Ishikawa (cell line): Measurements from ENCODE around the gene PLA2G15.

ENCODE experiments used
- CEBPB ChIP-seq: IDR thresholded peaks from 2 replicates; pipeline ENCODE4 v1.6.1; 2012
- CREB1 ChIP-seq: IDR thresholded peaks from 2 replicates; pipeline ENCODE4 v1.6.1; 2012; ENCODE audit warnings: low read depth
- EGR1 ChIP-seq: IDR thresholded peaks from 2 replicates; pipeline ENCODE4 v1.6.1; 2012
- EP300 ChIP-seq: IDR thresholded peaks from 2 replicates; pipeline ENCODE4 v1.6.1; 2012; ENCODE audit warnings: borderline replicate concordance
- FOXM1 ChIP-seq: IDR thresholded peaks from 2 replicates; pipeline ENCODE4 v1.6.1; 2012; ENCODE audit warnings: low read depth, borderline replicate concordance
- MAX ChIP-seq: IDR thresholded peaks from 2 replicates; pipeline ENCODE4 v1.6.1; 2012
- NFIC ChIP-seq: IDR thresholded peaks from 2 replicates; pipeline ENCODE4 v1.6.1; 2012
- RAD21 ChIP-seq: IDR thresholded peaks from 2 replicates; pipeline ENCODE4 v1.6.1; 2012; ENCODE audit warnings: low read depth
- TAF1 ChIP-seq: IDR thresholded peaks from 2 replicates; pipeline ENCODE4 v1.6.1; 2012; ENCODE audit warnings: low read depth, mild to moderate bottlenecking
- TCF12 ChIP-seq: IDR thresholded peaks from 2 replicates; pipeline ENCODE4 v1.6.1; 2012; ENCODE audit warnings: low read depth
- TEAD4 ChIP-seq: IDR thresholded peaks from 2 replicates; pipeline ENCODE4 v1.6.1; 2012
- YY1 ChIP-seq: IDR thresholded peaks from 2 replicates; pipeline ENCODE4 v1.6.1; 2012; ENCODE audit warnings: low read depth
- ZBTB7A ChIP-seq: IDR thresholded peaks from 2 replicates; pipeline ENCODE4 v1.6.1; 2012; ENCODE audit warnings: low read depth
- TF ChIP-seq, protein P1 (sequence below): IDR thresholded peaks from 2 replicates; pipeline ENCODE4 v1.6.1; 2012
- TF ChIP-seq, protein P2 (sequence below): IDR thresholded peaks from 2 replicates; pipeline ENCODE4 v1.6.1; 2012; ENCODE audit warnings: low read depth, mild to moderate bottlenecking

PLA2G15 gene

GRCh38 chr16:68235108-68235886, 9.9 kb upstream of the PLA2G15 start:
- peak; percentile 17; the same call in 1 of the 2 replicates for TF ChIP-seq TCF12
- no peak for TF ChIP-seq NFIC
- TF ChIP-seq MAX: peak; percentile 84
- no peak for TF ChIP-seq CEBPB
- TF ChIP-seq EGR1: peak; percentile 46; the same call in 1 of the 2 replicates
- TF ChIP-seq ZBTB7A: peak; percentile 28
- TF ChIP-seq CREB1: no peak
- TF ChIP-seq TAF1: no peak

GRCh38 chr16:68235887-68236136, 9.4 kb upstream of the PLA2G15 start, which contains the start of gene ESRP2:
TSS of gene ESRP2 (minus strand) at chr16:68236127. CDS start at chr16:68236045, 82 bp downstream.
- TF ChIP-seq, protein P1, sequence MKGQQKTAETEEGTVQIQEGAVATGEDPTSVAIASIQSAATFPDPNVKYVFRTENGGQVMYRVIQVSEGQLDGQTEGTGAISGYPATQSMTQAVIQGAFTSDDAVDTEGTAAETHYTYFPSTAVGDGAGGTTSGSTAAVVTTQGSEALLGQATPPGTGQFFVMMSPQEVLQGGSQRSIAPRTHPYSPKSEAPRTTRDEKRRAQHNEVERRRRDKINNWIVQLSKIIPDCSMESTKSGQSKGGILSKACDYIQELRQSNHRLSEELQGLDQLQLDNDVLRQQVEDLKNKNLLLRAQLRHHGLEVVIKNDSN: no peak
- TF ChIP-seq ZBTB7A (peak; percentile 35; the same call in 1 of the 2 replicates), YY1 (no peak), EGR1 (no peak), EP300 (no peak)
- TF ChIP-seq, protein P2, sequence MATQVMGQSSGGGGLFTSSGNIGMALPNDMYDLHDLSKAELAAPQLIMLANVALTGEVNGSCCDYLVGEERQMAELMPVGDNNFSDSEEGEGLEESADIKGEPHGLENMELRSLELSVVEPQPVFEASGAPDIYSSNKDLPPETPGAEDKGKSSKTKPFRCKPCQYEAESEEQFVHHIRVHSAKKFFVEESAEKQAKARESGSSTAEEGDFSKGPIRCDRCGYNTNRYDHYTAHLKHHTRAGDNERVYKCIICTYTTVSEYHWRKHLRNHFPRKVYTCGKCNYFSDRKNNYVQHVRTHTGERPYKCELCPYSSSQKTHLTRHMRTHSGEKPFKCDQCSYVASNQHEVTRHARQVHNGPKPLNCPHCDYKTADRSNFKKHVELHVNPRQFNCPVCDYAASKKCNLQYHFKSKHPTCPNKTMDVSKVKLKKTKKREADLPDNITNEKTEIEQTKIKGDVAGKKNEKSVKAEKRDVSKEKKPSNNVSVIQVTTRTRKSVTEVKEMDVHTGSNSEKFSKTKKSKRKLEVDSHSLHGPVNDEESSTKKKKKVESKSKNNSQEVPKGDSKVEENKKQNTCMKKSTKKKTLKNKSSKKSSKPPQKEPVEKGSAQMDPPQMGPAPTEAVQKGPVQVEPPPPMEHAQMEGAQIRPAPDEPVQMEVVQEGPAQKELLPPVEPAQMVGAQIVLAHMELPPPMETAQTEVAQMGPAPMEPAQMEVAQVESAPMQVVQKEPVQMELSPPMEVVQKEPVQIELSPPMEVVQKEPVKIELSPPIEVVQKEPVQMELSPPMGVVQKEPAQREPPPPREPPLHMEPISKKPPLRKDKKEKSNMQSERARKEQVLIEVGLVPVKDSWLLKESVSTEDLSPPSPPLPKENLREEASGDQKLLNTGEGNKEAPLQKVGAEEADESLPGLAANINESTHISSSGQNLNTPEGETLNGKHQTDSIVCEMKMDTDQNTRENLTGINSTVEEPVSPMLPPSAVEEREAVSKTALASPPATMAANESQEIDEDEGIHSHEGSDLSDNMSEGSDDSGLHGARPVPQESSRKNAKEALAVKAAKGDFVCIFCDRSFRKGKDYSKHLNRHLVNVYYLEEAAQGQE: no peak

- TF ChIP-seq, protein P1: peak; percentile 96
- no peak for TF ChIP-seq FOXM1
- no peak for TF ChIP-seq CEBPB
- TF ChIP-seq, protein P2: no peak
- no peak for TF ChIP-seq ZBTB7A
- TF ChIP-seq EP300: no peak
- no peak; the same call in 1 of the 2 replicates for TF ChIP-seq MAX
- TF ChIP-seq CREB1: no peak
- no peak for TF ChIP-seq TEAD4
- no peak for TF ChIP-seq YY1
- 0 out of 2 replicates have a peak, but pooled peaks have one; percentile 10 for TF ChIP-seq TCF12
- no peak for TF ChIP-seq RAD21
- TF ChIP-seq NFIC: peak; percentile 48; the same call in 1 of the 2 replicates
- TF ChIP-seq TAF1: peak; percentile 46; the same call in 1 of the 2 replicates
- peak; percentile 28; the same call in 1 of the 2 replicates for TF ChIP-seq EGR1
These were observed 8.9 kb upstream of the PLA2G15 start for GRCh38 chr16:68236137-68236825.

DNA sequence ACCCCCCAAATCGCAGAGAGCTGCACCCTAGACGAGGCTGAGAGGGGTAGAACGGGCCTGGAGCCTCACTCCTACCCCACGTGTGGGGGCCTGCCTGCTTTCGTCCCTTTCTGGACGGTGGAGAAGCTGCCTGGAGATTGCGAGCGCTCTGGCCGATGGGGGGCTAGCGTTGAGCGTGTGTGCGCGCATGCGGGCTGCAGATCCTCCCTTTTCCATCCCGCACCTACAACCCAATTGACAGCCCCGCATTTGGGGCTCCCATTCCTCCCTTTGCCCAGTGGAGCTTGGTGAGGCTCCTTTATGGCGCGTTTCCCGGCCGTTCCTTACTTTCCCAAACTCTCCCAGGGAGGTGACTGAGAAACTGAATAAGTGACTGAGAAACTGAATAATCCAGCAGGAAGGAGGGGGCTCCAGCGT, 8.3 kb upstream of the PLA2G15 start:
- TF ChIP-seq ZBTB7A (no peak), CREB1 (no peak), TCF12 (no peak), EP300 (no peak), YY1 (no peak), CEBPB (no peak), MAX (no peak), TEAD4 (no peak), FOXM1 (no peak)
- TF ChIP-seq, protein P1: no peak
- TF ChIP-seq, protein P2: no peak
